HG02970 (cell line): ENCODE measurements around the gene CYP2C19.
"Not testable (repeated sequence)": the region's sequence is repeated elsewhere in the genome, so short reads cannot be mapped to it uniquely, and the experiment has no call there.

Experiments
- ATAC-seq: cut with Tn5 transposase; IDR thresholded peaks from one replicate; pipeline ENCODE4 v1.9.1; 2021; ENCODE audit warnings: mild to moderate bottlenecking, moderate library complexity, moderate number of reproducible peaks; ENCODE audit not compliant: unreplicated experiment, low FRiP score

Gene CYP2C19

DNA sequence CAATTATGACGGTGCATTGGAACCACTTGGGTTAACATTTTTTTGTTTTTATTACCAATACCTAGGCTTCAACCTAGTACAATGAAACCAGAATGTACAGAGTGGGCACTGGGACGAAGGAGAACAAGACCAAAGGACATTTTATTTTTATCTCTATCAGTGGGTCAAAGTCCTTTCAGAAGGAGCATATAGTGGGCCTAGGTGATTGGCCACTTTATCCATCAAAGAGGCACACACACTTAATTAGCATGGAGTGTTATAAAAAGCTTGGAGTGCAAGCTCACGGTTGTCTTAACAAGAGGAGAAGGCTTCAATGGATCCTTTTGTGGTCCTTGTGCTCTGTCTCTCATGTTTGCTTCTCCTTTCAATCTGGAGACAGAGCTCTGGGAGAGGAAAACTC, at the start of gene CYP2C19:
CYP2C19 (plus strand) TSS at position 289 of the 400 bp plus-strand sequence; CDS start at position 314, 25 bp downstream.
- no peak for ATAC-seq

- no peak for ATAC-seq
Observed at GRCh38 chr10:94725871-94726270, 36.6 kb upstream of the CYP2C19 start.

- ATAC-seq: no peak
Observed at GRCh38 chr10:94735197-94735596, 27.3 kb upstream of the CYP2C19 start.

DNA sequence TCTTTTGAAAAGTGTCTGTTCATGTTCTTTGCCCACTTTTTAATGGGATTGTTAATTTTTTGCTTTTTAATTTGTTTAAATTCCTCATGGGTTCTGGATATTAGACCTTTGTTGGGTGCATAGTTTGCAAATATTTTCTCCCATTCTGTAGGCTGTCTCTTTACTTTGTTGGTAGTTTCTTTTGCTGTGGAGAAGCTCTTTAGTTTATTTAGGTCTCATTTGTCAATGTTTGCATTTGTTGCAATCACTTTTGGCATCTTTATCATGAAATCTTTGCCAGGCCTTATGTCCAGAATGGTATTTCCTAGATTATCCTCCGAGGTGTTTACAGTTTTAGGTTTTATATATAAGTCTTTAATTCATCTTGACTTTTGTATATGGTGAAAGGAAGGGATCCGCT, 23.9 kb upstream of the CYP2C19 start:
- ATAC-seq: no peak

DNA sequence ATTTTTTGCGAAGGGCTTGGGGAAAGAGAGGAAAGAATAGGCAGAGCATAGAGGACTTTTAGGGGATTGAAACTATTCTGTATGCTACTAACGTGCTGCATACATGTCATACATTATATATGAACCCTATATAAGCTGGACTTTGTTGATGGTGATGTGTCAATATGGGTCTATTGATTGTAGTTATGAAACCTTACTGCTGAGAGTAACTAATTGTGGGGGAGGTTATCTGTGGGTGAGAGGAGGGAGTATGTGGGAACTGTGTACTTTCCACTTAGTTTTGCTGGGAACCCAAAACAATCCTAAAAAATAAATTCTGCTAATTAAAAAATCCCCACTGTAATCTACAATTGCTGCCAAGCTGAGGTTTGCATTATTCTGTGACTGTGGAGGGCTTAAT, 15.3 kb upstream of the CYP2C19 start:
- ATAC-seq: no peak

DNA sequence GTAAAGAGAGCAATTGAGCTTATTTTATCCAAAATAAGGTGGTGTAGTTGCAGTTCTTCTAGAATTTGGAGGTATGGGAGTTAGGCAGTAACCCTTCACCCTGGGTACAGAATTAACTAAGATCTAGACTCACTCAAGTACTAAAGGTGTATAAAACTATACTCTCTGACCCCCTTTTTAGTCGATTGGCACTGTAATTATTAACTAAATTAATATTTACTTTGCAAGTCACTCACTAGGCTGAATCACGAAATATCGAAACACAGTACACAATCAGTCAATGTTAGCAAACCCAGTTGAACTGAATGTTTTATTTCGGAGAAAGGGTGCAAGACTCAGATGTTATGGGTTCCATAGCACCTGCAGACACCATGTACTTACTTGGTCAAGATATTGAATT, 14.6 kb upstream of the CYP2C19 start:
- ATAC-seq: no peak

- no peak for ATAC-seq
Observed at GRCh38 chr10:94757916-94758315, 4.6 kb upstream of the CYP2C19 start.

DNA sequence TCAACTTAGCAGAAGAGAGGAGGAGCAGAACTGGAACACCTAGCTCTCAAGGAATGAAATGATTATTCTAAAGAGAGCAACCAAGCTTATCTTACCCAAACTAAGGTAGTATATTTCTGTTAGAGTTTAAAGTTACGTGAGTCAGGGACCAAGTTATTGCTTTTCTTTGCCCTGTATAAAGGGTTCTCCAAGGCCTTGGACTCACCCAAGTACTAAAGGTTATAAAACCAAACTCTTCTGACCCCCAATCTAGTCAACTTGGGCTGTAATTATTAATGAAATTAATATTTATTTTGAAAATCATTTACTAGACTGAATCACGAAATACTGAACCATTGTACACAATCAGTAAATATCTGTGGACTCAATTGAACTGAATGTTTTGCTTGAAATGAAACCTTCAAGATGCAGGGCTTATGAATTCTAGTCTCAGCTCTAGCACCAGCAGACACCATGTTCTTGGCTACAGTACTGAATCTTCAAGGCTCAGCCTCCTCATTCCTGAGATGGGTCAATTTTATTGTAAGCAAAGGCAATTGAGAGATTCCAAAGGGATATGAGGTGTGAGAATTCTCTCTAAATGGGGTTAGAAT, 1.8 kb upstream of the CYP2C19 start:
- ATAC-seq: no peak

GRCh38 chr10:94775425-94775824, 12.9 kb downstream of the CYP2C19 start:
- ATAC-seq: not testable (repeated sequence)

DNA sequence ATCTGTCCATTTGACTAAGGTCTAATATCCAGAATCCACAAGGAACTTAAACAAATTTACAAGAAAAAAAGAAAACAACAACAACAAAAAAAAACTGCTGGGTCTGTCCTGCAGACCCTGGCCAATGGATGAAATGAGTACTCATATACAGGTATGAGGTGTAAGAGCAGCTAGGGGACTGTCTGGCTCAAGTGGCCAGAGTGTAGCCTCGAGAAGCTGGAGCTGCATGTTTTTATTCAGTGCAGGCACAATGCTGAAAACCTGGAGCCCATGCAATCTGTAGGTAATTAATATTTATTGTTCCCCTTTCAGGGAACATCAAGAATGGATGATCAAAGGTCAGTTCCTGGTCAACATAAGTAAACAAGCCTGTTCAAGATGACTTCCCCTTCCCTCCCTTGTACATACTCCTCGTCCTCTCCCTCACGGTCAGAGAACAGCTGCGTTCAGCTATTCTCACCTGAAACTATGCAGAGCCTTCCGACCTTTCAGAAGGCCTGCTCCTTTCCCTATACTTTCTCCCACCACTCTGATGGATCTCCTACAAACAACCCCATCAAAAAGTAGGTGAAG, 15.5 kb downstream of the CYP2C19 start:
- no peak for ATAC-seq

GRCh38 chr10:94780844-94781243, 18.4 kb downstream of the CYP2C19 start:
- no peak for ATAC-seq

DNA sequence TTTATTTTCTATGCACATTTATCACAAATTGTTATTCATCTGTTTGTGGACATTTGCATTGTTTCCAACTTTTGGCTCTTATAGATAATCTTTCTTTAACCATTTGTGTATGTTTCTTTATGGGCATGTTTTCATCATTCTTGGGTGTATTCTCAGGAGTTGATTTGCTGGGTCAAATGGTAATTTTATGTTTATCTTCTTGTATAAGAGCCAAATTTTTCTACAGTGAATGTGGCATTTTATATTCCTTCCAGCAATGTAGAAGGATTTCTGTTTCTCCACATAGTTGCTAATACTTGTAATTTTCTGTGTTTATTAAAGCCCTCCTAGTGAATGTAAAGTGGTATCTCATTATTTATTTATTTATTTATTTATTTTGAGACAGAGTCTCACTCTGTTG, 21.8 kb downstream of the CYP2C19 start:
- ATAC-seq: no peak

- no peak for ATAC-seq
Observed at GRCh38 chr10:94785211-94785610, 22.7 kb downstream of the CYP2C19 start.

- ATAC-seq: not testable (repeated sequence)
Observed at GRCh38 chr10:94800551-94800950, 38.1 kb downstream of the CYP2C19 start.

DNA sequence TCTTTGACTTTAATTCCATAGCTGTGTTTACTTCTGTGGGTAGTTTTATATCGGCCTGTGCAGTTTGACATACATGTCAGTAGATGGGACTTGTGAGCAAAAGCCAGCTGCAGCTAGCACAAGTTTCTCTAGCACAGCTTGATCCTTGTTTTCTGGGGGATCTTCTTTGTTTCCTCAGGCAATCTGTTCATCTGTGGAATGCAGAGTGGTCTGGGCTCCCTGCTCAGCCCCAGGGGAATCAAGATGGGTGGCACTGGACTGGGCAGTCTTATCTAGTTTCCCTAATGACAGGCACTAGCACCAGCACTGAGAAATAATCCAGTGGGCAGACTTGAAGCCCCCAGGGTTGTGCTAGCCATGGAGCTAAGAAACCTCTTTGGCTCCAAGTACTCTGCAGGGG, 40.8 kb downstream of the CYP2C19 start:
- no peak for ATAC-seq

- ATAC-seq: not testable (repeated sequence)
Observed at GRCh38 chr10:94830025-94830424, 67.5 kb downstream of the CYP2C19 start.

GRCh38 chr10:94846204-94846603, 83.7 kb downstream of the CYP2C19 start:
- no peak for ATAC-seq

DNA sequence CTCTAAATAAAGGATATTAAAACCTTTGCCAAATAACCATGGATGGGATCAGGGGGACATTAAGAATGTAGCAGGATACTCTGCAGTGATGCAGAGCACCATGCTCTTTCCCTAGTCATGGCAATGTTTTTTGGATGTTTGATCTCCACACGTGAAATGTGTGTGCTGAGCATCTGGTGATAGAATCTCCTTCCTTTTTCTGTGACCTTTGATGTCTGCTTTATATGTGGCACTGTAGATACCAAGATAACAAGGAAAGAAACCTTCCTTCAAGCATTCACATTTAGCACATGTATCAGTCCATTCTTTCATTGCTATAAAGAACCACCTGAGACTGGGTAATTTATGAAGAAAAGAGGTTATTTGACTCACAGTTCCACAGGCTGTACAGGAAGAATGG, 88.3 kb downstream of the CYP2C19 start:
- no peak for ATAC-seq

GRCh38 chr10:94851263-94851662, 88.8 kb downstream of the CYP2C19 start:
- no peak for ATAC-seq

DNA sequence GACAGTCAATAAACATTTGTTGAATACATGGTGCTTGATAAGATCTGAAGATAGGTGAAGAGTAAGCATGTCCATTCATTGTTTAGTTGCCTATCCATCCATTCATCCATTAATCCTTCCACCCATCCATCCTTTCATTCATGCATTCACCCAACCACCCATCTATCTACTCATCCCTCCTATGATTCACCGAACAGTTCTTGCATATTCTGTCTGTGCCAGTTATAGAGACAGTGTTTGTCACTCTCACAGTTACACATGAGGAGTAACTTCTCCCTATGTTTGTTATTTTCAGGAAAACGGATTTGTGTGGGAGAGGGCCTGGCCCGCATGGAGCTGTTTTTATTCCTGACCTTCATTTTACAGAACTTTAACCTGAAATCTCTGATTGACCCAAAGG, 90.0 kb downstream of the CYP2C19 start:
- no peak for ATAC-seq

DNA sequence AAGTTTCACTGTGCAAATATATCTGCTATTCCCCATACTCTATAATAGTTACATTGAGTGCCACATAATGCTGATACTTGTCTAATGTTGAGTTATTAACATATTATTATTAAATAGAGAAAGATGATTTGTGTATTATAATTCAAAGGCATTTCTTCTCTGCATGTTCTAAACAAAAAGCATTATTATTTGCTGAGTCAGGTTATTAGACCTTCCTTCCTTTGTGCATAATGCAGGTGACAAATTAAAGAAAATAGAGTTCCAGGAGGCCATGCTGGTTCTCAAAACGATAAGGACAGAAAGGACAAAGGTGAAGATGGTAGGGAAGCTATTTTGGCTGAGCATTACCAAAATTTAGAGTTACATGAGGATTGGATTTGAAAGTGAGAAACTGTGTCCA, 90.6 kb downstream of the CYP2C19 start:
- no peak for ATAC-seq

GRCh38 chr10:94858005-94858404, 95.5 kb downstream of the CYP2C19 start:
- ATAC-seq: no peak

- ATAC-seq: no peak
Observed at GRCh38 chr10:94859086-94859485, 96.6 kb downstream of the CYP2C19 start.
